NCI-H187 treated with DMSO at 0.1 percent for 48 hours (cell line): ENCODE measurements around the gene ALK.
A peak's percentile ranks its signal among the peaks of the same experiment; 100 is the strongest.
"Not testable (repeated sequence)": the region's sequence is repeated elsewhere in the genome, so short reads cannot be mapped to it uniquely, and the experiment has no call there.

Source experiments
- DNase-seq: peaks from one replicate; lab custom pipeline; 2025; lab: John Stamatoyannopoulos, UW

ALK gene

GRCh38 chr2:29275186-29275585, 646.2 kb downstream of the ALK start:
- DNase-seq = no peak

- DNase-seq = no peak
Measured at GRCh38 chr2:29273685-29274611, 647.4 kb downstream of the ALK start.

- DNase-seq = no peak
Measured at GRCh38 chr2:29273004-29273684, 648.2 kb downstream of the ALK start.

GRCh38 chr2:29272311-29272710, 649.1 kb downstream of the ALK start:
- no peak for DNase-seq

GRCh38 chr2:29270701-29271121, 650.7 kb downstream of the ALK start:
- DNase-seq = no peak

- DNase-seq = no peak
Measured at GRCh38 chr2:29269765-29270109, 651.6 kb downstream of the ALK start.

GRCh38 chr2:29269095-29269764, 652.2 kb downstream of the ALK start:
- no peak for DNase-seq

GRCh38 chr2:29267720-29268119, 653.7 kb downstream of the ALK start:
- DNase-seq = no peak

- no peak for DNase-seq
Measured at GRCh38 chr2:29263886-29264285, 657.5 kb downstream of the ALK start.

- DNase-seq = peak; percentile 26
Measured at GRCh38 chr2:29262681-29263260, 658.6 kb downstream of the ALK start.

- no peak for DNase-seq
Measured at GRCh38 chr2:29261003-29261402, 660.4 kb downstream of the ALK start.

- no peak for DNase-seq
Measured at GRCh38 chr2:29260142-29260772, 661.1 kb downstream of the ALK start.

GRCh38 chr2:29259221-29259620, 662.2 kb downstream of the ALK start:
- DNase-seq = no peak

- no peak for DNase-seq
Measured at GRCh38 chr2:29255004-29255403, 666.4 kb downstream of the ALK start.

GRCh38 chr2:29253495-29254275, 667.7 kb downstream of the ALK start:
- not testable (repeated sequence) for DNase-seq

- no peak for DNase-seq
Measured at GRCh38 chr2:29253026-29253425, 668.4 kb downstream of the ALK start.

GRCh38 chr2:29251406-29251805, 670.0 kb downstream of the ALK start:
- DNase-seq = no peak

- no peak for DNase-seq
Measured at GRCh38 chr2:29250977-29251376, 670.4 kb downstream of the ALK start.

- DNase-seq = no peak
Measured at GRCh38 chr2:29249666-29250253, 671.6 kb downstream of the ALK start.

- DNase-seq = no peak
Measured at GRCh38 chr2:29247336-29247914, 674.0 kb downstream of the ALK start.
